ENCODE measurements around the gene KRTAP12-3. TPM values are rescaled to one million over a fixed set of nuclear protein-coding genes. Genes with fewer than 3 reads are reported as not detected.

KRTAP12-3 gene
- polyA plus RNA-seq, 3 donors = not detected

DNA sequence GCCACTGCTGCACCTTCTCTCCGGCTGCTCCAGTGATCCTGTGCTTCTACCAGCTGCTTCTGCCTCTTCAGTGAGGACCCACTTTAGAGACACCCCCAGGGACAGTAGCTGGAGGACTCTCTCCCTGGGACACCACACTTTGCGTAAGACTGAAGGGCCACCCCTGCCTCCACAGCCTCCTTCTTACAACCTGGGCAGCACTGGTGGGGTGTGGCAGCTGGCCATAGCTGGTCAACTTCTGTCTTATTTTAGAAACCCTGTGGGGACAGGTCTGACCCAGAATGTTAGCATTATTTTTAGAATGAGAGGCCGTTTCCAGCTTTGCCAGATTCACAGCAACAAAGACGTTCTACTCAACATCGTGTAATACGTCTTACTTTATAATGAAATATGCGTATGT, 32.0 kb upstream of the KRTAP12-3 start:
- no peaks in the 10 kb centered on the region for H3K79me2 ChIP-seq (ENCODE audit: insufficient read depth, low read length)
- intact Hi-C loops (cut with micrococcal nuclease) = no loop called here
- H3K27me3 ChIP-seq (ENCODE audit: control insufficient read depth in 2 of 2, insufficient read depth in 2 of 2, low read length in 2 of 2) = no peaks in the 10 kb centered on the region
- DNase-seq = no peak
- no peak overlapping the region for H3K9ac ChIP-seq (ENCODE audit: insufficient read depth, low read length, poor library complexity, severe bottlenecking)
- no peak overlapping the region for H3K4me3 ChIP-seq (replicated peaks in 1 of 3; ENCODE audit: low read depth in 2 of 3, low read length in 3 of 3)
- Mint-ChIP-seq H3K4me3 (no peak overlapping the region), H3K36me3 (no peaks in the 10 kb centered on the region), H3K9me3 (peaks cover 35 to 60% (median 48%) of the 10 kb centered on the region in 7 donors), H3K4me1 (no peaks in the 10 kb centered on the region), H3K27ac (no peak overlapping the region), H3K27me3 (ENCODE audit: low read depth in 3 of 3) (peaks cover 8 to 14% (median 10%) of the 10 kb centered on the region in 3 donors)
- H4K20me1 ChIP-seq (ENCODE audit: insufficient read depth, low read length) = no peaks in the 10 kb centered on the region
- H3K4me1 ChIP-seq (ENCODE audit: control insufficient read depth in 1 of 2, insufficient read depth in 2 of 2, low read length in 2 of 2) = no peaks in the 10 kb centered on the region
- H2AFZ ChIP-seq (ENCODE audit: insufficient read depth, low read depth, low read length, poor library complexity, severe bottlenecking) = no peak overlapping the region
- H3K36me3 ChIP-seq (replicated peaks in 1 of 2; ENCODE audit: control insufficient read depth in 1 of 2, insufficient read depth in 2 of 2, low read length in 2 of 2) = no peaks in the 10 kb centered on the region
- no peak overlapping the region for H3K27ac ChIP-seq (ENCODE audit: low read depth in 1 of 2, low read length in 2 of 2)
- 100% methylated on average over 1 of the region's 7 CpGs for WGBS (ENCODE audit: insufficient coverage)
- no peak overlapping the region for H3K4me2 ChIP-seq (replicated peaks; ENCODE audit: extremely low read depth, low read length, poor library complexity, severe bottlenecking)
- TF ChIP-seq, protein P1, sequence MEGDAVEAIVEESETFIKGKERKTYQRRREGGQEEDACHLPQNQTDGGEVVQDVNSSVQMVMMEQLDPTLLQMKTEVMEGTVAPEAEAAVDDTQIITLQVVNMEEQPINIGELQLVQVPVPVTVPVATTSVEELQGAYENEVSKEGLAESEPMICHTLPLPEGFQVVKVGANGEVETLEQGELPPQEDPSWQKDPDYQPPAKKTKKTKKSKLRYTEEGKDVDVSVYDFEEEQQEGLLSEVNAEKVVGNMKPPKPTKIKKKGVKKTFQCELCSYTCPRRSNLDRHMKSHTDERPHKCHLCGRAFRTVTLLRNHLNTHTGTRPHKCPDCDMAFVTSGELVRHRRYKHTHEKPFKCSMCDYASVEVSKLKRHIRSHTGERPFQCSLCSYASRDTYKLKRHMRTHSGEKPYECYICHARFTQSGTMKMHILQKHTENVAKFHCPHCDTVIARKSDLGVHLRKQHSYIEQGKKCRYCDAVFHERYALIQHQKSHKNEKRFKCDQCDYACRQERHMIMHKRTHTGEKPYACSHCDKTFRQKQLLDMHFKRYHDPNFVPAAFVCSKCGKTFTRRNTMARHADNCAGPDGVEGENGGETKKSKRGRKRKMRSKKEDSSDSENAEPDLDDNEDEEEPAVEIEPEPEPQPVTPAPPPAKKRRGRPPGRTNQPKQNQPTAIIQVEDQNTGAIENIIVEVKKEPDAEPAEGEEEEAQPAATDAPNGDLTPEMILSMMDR (IDR thresholded peaks at IDR 0.05) = no peak
- H3K9me3 ChIP-seq (replicated peaks in 1 of 2; ENCODE audit: control insufficient read depth in 1 of 2, insufficient read depth in 1 of 2, low read length in 2 of 2) = peaks cover 33 to 36% of the 10 kb centered on the region in 2 donors

DNA sequence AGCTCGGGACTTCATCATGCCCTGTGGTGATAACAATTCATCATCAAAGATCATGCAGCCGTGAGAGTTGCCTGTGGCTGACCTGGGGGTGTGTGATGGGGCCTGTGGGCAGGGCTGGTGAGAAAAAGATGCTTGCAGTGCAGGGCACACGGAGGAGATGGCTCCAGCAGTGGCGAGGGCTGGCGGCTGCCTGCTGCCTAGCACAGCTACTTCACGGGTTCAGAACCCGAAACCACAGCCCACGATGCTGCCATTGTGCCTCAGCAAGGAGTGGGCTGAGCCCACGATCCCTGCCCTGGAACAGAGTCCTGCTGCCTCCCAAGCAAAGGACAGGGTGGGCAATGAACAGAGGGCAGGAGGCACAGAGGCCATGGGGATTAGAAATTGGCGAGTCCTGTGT, 31.5 kb upstream of the KRTAP12-3 start:
- H3K27ac Mint-ChIP-seq = no peak overlapping the region
- Histone ChIP-seq H3K9me3 (replicated peaks in 1 of 2; ENCODE audit: control insufficient read depth in 1 of 2, insufficient read depth in 1 of 2, low read length in 2 of 2) (peaks cover 34 to 36% of the 10 kb centered on the region in 2 donors), H3K4me2 (replicated peaks; ENCODE audit: extremely low read depth, low read length, poor library complexity, severe bottlenecking) (no peak overlapping the region), H3K4me1 (ENCODE audit: control insufficient read depth in 1 of 2, insufficient read depth in 2 of 2, low read length in 2 of 2) (no peaks in the 10 kb centered on the region), H4K20me1 (ENCODE audit: insufficient read depth, low read length) (no peaks in the 10 kb centered on the region), H2AFZ (ENCODE audit: insufficient read depth, low read depth, low read length, poor library complexity, severe bottlenecking) (no peak overlapping the region), H3K4me3 (replicated peaks in 1 of 3; ENCODE audit: low read depth in 2 of 3, low read length in 3 of 3) (no peak overlapping the region), H3K9ac (ENCODE audit: insufficient read depth, low read length, poor library complexity, severe bottlenecking) (no peak overlapping the region), H3K27me3 (ENCODE audit: control insufficient read depth in 2 of 2, insufficient read depth in 2 of 2, low read length in 2 of 2) (no peaks in the 10 kb centered on the region), H3K27ac (ENCODE audit: low read depth in 1 of 2, low read length in 2 of 2) (no peak overlapping the region), H3K36me3 (replicated peaks in 1 of 2; ENCODE audit: control insufficient read depth in 1 of 2, insufficient read depth in 2 of 2, low read length in 2 of 2) (no peaks in the 10 kb centered on the region), H3K79me2 (ENCODE audit: insufficient read depth, low read length) (no peaks in the 10 kb centered on the region)
- no peak for DNase-seq
- H3K4me3 Mint-ChIP-seq = no peak overlapping the region
- TF ChIP-seq, protein P1 (IDR thresholded peaks at IDR 0.05) = no peak
- H3K4me1 Mint-ChIP-seq = no peaks in the 10 kb centered on the region
- intact Hi-C loops (cut with micrococcal nuclease) = no loop called here
- H3K9me3 Mint-ChIP-seq = peaks cover 39 to 63% (median 53%) of the 10 kb centered on the region in 7 donors
- WGBS (ENCODE audit: insufficient coverage) = 90% methylated on average over 10 of the region's 10 CpGs
- H3K27me3 Mint-ChIP-seq (ENCODE audit: low read depth in 3 of 3) = peaks cover 8 to 14% (median 10%) of the 10 kb centered on the region in 3 donors
- H3K36me3 Mint-ChIP-seq = no peaks in the 10 kb centered on the region
